ENCODE measurements around the gene DLX2.

DNA sequence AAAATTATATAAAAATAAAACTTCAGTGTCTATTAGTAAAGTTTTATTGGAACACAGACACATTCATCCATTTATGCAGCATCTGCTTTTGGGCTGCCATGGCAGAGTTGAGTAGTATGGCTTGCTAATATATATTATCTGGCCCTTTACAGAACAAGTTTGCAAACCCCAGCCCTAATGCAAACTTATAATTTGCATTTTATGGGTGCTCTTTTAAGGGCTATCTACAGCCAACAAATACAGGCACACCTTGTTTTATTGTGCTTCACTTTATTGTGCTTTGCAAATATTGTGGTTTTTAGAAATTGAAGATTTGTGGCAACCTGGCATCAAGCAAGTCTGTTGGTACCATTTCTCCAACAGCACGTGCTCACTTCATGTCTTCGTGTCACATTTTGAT is 35.2 kb upstream of the DLX2 start:
- TF ChIP-seq SALL2 (CRISPR knock-in tag; IDR thresholded peaks at IDR 0.05) (no peak), ZNF24 (IDR thresholded peaks at IDR 0.05) (no peak), POLR2A (IDR thresholded peaks at IDR 0.05; ENCODE audit: insufficient read depth in 1 of 2, low read depth in 2 of 2, low read length in 2 of 2) (no peak), HNRNPL (IDR thresholded peaks at IDR 0.05; ENCODE audit: low read depth, low read length) (no peak), SPEN (CRISPR knock-in tag; IDR thresholded peaks at IDR 0.05; ENCODE audit: low read depth) (no peak), RFX5 (IDR thresholded peaks at IDR 0.05; ENCODE audit: low read depth, low read length) (no peak), ZNF292 (CRISPR knock-in tag; IDR thresholded peaks at IDR 0.05; ENCODE audit: borderline replicate concordance, low read depth) (no peak), EZH2 (conservative IDR thresholded peaks at IDR 0.05; ENCODE audit: low read depth, low read length) (no peak), DNMT3B (CRISPR knock-in tag; conservative IDR thresholded peaks at IDR 0.05) (no peak)
- TF ChIP-seq, protein P1, sequence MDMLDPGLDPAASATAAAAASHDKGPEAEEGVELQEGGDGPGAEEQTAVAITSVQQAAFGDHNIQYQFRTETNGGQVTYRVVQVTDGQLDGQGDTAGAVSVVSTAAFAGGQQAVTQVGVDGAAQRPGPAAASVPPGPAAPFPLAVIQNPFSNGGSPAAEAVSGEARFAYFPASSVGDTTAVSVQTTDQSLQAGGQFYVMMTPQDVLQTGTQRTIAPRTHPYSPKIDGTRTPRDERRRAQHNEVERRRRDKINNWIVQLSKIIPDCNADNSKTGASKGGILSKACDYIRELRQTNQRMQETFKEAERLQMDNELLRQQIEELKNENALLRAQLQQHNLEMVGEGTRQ (IDR thresholded peaks at IDR 0.05; ENCODE audit: low read depth, low read length), result no peak
- TF ChIP-seq, protein P1 (CRISPR knock-in tag; IDR thresholded peaks at IDR 0.05; ENCODE audit: borderline replicate concordance), result no peak
- TF ChIP-seq, protein P2, sequence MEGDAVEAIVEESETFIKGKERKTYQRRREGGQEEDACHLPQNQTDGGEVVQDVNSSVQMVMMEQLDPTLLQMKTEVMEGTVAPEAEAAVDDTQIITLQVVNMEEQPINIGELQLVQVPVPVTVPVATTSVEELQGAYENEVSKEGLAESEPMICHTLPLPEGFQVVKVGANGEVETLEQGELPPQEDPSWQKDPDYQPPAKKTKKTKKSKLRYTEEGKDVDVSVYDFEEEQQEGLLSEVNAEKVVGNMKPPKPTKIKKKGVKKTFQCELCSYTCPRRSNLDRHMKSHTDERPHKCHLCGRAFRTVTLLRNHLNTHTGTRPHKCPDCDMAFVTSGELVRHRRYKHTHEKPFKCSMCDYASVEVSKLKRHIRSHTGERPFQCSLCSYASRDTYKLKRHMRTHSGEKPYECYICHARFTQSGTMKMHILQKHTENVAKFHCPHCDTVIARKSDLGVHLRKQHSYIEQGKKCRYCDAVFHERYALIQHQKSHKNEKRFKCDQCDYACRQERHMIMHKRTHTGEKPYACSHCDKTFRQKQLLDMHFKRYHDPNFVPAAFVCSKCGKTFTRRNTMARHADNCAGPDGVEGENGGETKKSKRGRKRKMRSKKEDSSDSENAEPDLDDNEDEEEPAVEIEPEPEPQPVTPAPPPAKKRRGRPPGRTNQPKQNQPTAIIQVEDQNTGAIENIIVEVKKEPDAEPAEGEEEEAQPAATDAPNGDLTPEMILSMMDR (CRISPR knock-in tag; IDR thresholded peaks at IDR 0.05), result no peak
- TF ChIP-seq, protein P3, sequence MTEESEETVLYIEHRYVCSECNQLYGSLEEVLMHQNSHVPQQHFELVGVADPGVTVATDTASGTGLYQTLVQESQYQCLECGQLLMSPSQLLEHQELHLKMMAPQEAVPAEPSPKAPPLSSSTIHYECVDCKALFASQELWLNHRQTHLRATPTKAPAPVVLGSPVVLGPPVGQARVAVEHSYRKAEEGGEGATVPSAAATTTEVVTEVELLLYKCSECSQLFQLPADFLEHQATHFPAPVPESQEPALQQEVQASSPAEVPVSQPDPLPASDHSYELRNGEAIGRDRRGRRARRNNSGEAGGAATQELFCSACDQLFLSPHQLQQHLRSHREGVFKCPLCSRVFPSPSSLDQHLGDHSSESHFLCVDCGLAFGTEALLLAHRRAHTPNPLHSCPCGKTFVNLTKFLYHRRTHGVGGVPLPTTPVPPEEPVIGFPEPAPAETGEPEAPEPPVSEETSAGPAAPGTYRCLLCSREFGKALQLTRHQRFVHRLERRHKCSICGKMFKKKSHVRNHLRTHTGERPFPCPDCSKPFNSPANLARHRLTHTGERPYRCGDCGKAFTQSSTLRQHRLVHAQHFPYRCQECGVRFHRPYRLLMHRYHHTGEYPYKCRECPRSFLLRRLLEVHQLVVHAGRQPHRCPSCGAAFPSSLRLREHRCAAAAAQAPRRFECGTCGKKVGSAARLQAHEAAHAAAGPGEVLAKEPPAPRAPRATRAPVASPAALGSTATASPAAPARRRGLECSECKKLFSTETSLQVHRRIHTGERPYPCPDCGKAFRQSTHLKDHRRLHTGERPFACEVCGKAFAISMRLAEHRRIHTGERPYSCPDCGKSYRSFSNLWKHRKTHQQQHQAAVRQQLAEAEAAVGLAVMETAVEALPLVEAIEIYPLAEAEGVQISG (CRISPR knock-in tag; IDR thresholded peaks at IDR 0.05), result no peak
- TF ChIP-seq, protein P4, sequence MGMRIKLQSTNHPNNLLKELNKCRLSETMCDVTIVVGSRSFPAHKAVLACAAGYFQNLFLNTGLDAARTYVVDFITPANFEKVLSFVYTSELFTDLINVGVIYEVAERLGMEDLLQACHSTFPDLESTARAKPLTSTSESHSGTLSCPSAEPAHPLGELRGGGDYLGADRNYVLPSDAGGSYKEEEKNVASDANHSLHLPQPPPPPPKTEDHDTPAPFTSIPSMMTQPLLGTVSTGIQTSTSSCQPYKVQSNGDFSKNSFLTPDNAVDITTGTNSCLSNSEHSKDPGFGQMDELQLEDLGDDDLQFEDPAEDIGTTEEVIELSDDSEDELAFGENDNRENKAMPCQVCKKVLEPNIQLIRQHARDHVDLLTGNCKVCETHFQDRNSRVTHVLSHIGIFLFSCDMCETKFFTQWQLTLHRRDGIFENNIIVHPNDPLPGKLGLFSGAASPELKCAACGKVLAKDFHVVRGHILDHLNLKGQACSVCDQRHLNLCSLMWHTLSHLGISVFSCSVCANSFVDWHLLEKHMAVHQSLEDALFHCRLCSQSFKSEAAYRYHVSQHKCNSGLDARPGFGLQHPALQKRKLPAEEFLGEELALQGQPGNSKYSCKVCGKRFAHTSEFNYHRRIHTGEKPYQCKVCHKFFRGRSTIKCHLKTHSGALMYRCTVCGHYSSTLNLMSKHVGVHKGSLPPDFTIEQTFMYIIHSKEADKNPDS (CRISPR knock-in tag; IDR thresholded peaks at IDR 0.05), result no peak
